ENCODE measurements around the gene NIPA2.
"Not testable (repeated sequence)": the region's sequence is repeated elsewhere in the genome, so short reads cannot be mapped to it uniquely, and the experiment has no call there.

The NIPA2 gene

DNA sequence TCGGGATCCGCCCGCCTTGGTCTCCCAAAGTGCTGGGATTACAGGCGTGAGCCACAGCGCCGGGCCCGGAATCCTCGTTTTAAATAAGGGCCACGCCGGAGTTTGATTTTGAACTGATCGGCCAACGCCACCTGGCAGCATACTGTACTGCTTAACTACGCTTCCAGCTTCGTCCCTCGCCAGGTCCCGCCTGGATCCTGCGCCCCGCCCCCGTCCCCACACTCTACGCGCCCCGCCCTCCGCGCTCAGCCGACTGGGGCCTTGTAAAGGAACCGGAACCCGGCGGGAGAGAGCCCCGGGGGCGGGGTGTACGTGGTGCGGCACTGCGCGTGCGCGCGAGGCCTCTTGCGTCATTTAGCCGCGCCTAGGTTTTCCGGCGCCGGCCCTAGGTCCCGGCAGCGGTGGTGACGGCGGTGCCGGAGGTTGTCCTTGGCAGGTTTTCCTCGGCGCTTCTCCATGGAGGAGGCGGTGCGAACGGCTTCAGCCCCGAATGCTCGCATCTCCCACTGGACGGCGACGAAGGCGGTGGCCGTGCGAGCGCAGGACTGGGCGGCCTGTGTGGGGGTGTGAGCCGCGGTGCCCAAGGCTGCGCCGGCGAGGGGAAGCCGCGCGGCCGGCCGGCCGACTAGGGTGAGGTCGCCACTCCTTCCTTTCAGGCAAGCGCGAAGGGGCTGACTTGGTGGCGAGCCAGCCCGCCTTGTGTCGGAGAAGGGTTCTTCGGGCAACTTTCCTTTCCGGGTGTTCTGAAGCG lies at the start of gene NIPA2:
Gene NIPA2 (plus strand): TSS at position 375 of the 751 bp plus-strand sequence. CDS start 13,066 bp downstream, outside the sequence.
- peak; percentile 97 for DNase-seq

DNA sequence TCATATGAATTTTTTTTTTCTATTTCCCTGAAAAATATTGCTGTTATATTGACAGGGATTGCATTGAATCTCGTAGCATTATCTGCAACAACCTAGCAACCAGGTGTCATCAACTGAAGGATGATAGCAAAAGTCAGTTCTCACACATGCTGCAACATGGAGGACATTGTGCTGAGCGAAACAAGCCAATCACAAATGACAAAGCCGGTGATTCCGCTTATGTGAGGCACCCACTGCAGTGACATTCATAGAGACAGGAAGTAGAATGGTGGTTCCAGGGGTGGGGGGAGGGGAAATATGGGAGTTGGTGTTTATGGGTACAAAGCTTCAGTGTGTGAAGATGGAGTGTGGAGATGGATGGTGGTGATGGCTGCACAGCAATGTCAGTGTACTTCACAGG lies 44.4 kb upstream of the NIPA2 start:
- DNase-seq = no peak

DNA sequence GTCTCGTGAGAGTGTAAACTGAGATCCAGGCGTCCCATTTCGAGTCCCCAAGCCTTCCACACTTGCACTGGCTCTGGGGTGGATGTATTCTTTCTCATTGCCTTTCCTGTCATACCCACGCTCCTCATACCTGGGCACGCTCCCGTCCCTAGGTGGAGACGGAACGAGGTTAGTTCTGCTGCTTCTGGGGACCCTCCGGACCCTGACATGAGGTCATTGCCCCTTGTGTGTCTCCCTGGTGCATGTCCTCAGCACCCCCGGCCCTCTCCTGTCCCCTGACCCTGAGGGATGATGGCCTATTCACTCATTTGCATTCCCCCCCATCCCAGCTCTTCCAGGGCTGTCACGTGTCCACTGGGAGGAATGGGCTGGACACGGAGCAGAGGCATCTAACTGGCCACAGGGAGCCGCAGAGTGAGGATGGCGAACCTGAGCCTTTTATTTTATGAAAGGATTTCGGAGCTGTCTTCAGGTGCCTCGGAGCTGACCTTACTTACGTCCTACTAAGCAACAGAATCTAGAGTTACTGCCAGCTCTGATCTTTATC lies 43.8 kb upstream of the NIPA2 start:
- DNase-seq = no peak

DNA sequence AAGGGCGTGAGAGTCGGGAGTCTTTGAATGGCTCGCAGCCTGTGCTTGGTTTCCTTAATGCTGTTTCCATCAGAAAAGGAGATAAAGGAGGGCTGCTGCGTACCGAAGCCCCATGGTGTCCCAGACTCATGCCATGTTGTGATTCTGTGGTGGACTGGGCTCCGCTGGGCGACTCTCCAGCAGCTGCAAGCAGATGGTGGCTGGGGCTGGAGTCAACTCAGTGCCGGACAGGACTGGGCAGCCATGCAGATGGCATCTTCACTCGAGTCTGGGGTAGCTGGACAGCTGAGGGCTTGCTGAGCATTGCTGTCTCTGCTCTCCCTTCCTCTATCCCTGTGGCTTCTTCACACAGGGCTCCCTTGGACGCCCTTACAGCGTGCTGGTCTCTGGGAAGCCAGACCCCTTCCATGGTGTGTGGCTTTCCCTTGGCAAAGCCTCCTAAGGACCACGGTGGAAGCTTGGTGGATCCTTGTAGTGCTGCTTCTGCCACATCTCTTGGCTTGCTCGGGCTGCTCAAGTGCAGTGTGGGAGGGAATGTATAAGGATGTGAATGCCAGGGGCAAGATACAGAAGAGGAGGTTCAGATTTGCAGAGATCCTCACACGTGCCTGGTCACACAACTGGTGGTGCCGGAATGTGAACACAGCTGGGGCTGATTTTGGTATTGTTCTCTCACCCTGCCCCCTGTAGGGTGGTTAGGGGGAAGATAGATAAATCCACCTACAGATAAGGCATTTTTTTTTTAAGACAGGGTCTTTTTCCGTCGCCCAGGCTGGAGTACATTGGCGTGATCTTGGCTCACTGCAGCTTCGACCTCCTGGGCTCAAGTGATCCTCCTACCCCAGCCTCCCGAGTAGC lies 43.0 kb upstream of the NIPA2 start:
- no peak for DNase-seq

DNA sequence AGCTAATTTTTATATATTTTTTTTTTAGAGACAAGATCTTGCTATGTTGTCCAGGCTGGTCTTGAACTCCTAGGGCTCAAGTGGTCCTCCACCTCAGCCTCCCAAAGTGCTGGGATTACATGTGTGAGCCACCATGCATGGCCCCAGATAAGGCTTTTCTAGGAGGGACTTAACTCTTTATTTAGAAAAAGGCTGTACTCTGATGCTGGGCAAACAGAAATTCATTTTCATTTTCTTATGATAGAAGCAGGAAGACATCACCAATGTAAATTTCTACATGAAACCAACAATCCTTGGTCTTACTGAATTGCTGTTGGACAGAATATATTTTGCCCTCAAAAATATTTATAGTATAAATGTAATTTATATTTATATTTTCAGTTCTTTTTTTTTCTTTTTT lies 42.4 kb upstream of the NIPA2 start:
- no peak for DNase-seq

DNA sequence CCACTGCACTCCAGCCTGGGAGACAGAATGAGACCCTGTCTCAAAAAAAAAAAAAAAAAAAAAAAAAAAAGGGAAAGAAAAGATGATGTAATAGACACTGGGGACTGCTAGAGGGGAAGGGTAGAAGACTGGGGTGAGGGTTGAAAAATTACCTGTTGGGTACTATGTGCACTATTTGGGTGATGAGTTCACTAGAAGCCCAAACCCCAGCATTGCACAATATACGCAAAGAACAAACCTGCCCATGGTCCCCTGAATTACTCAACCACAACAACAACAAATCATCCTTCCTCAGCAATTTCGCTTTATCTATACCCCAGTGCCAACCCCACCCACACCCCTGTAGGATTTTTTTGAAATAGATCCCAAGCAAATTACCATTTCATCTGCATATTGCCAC lies 38.6 kb upstream of the NIPA2 start:
- no peak for DNase-seq

DNA sequence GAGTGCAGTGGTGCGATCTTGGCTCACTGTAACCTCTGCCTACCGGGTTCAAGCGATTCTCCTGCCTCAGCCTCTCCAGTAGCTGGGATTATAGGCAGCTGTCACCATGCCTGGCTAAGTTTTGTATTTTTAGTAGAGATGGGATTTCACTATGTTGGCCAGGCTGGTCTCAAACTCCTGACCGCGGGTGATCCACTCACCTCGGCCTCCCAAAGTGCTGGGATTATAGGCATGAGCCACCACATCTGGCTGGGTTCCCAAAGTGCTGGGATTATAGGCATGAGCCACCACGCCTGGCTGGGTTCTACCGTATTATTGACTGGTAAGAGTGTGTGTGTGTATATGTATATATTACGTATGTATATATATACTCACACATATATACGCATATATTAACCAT lies 35.5 kb upstream of the NIPA2 start:
- DNase-seq = not testable (repeated sequence)

DNA sequence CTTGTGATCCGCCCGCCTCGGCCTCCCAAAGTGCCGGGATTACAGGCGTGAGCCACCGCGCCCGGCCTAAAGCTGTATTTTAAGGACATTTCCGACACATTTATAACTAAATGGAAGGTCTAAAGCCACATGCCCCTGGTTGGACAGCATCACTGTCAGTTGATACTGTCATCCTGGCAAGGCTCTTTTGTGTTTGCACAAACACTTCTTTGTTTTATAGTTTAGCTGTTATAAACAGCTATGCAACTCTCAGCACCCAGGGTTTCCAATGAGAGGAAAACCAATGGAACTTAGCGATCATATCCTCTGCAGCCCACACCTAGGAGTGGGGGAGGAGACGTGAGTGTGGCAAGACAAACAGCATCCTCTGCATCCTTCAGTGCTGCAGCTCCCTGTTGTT lies 32.3 kb upstream of the NIPA2 start:
- DNase-seq = no peak

DNA sequence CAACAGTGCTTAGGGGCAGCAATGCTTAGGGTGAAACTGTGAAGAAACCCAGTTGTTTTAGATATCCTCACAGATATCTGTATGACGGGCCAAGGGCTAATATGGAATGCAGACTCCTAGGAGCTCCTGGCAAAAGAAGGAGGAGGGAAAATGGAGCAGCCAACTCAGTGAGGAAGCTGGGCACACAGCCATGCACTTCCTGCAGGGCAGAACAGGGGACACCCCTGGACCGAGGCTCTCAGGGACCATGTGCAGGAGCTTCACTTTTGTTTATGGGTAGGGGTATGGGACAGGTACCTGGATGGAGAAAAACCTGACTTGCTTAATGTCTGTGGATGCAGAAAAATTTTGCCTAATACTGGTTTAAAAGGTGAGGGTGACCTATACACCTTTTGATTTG lies 31.8 kb upstream of the NIPA2 start:
- DNase-seq = no peak

DNA sequence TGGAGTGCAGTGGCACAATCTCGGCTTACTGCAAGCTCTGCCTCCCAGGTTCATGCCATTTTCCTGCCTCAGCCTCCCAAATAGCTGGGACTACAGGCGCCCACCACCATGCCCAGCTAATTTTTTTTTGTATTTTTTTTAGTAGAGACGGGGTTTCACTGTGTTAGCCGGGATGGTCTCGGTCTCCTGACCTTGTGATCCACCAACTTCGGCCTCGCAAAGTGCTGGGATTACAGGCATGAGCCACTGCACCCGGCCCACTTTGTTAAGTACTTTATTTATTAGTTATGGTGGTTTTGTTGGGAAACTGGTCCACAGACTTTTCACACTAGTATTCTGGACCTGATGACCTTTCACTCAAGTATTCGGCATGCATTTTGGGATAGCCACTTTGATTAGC lies 30.6 kb upstream of the NIPA2 start:
- not testable (repeated sequence) for DNase-seq

DNA sequence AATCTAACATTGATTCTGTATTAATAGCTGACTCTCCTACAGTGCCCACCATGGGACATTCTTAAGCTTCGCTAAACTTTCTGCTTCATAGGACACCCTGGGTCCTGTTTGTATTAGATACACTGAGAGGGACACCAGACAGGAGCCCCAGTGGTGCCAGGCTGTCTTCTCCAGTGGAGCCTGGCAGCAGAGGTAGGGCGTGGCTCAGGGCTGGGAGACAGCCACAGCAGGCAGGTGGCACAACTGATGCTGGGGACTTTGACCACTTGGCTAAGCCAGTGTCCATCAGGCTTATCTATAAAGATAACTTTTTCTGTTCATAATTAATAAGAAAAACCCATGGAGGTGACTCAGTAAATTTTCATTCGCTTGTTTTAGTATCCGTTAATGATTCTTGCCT lies 30.2 kb upstream of the NIPA2 start:
- no peak for DNase-seq

DNA sequence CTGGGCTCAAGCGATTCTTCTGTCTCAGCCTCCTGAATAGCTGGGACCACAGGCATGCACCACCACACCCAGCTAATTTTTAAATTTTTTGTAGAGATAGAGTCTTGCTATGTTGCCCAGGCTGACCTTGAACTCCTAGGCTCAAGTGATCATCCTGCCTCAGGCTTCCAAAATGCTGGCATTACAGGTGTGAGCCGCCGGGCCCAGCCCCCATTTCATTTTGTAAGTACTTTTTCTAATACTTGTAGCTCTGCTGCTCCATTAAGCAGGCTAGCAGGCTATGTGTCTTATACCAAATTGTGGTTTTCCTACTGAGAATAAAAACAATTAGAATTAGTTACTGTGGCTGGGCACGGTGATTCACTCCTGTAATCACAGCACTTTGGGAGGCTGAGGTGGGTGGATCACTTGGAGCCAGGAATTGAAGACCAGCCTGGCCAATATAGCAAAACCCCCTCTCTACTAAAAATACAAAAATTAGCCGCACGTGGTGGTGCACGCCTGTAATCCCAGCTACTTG lies 29.6 kb upstream of the NIPA2 start:
- no peak for DNase-seq

DNA sequence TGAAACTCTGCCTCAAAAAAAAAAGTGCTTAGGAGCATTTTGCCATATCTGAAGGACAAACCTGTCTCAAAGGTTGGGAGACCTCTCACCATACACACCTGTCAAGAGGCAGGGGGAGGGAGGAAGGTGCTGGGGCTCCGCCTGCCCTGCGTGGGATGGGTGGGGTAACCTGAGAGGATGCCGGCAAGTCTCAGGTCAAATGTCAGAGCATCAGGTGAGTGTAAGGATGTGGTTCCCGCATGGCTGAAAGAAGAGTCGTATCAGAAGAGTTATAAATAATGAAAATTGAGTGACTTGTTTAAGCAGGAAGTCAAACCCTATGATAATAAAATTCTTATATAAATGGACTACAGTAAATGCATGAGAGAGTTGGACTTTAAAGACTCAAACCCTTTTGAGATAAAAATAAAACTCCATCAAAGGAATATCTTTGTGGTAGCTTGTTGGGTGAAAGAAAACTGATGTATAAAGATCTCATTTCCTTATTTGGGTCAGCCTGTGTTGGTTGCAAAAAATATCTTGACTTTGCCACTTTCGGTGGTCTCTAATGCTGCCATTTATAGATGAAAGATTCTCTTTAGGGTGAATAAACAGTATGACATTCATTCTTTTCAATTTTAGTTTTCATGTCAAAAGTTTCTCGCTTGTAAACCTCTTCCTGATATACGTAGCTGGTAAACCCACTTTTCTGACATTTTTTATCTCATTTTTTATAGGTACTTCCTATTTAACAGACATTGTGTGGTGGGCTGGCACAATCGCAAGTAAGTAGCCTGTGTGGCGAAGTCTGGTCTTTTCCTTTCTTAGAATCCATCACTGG lies 28.2 kb upstream of the NIPA2 start:
- DNase-seq = no peak

DNA sequence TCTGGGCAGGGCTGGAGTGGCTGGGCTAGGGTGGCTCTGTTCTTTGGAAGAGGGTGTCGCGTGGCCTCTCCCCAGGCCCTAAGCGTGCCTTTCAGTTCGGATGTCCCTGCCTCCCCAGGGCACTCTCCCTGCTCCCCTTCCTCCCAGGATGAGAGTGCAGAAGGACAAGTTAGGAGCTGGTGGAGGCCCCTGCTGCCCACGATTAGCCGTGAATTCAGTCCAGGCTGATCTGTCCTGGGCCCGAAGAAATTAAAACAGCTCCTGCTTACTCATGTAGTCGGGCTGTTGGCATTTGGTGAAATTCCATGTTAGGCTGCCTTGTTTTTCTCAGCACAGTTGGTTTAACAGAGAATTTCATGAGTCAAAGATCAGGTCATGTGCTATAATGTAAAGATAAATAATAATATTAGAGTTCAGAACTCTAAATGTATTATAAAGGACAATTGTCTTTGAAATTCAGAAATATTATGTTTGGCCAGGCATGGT lies 27.6 kb upstream of the NIPA2 start:
- no peak for DNase-seq

DNA sequence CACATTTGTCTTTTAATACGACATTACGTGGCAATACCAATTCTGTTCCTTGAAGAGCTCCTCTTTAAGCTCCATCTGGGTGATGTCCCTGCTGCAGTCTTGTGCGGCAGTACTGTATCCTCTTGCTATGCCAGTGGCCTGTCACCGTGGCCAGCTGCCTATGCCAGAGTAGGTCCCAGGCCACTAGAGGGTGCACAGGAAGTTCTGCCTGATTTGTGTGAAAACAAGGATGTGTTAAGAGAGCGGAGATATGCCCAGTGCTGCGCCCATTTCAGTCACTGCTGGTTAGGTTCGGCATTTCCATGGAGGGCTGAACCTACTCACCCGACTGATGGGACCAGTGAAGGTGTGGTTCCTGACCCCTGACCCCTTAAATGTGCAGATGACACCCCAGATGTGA lies 26.8 kb upstream of the NIPA2 start:
- no peak for DNase-seq

DNA sequence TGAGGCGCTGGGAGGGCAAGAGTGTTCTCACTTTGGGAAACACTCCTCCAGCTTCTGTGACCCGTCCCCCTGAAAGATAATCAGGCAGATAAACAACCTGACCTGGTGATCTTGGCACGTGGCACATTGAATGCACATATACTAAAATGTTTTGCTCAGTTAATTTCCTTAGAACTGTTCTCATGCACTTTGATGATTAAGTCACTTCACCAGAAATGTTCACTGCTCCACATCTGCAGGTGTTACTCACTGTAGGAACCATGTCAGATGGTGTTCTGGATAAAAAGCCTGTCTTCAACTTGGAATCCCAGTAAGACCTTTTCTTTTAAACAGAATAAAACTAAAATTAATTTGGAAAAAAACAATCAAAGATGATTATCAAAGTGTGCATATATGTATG lies 24.6 kb upstream of the NIPA2 start:
- DNase-seq = no peak

DNA sequence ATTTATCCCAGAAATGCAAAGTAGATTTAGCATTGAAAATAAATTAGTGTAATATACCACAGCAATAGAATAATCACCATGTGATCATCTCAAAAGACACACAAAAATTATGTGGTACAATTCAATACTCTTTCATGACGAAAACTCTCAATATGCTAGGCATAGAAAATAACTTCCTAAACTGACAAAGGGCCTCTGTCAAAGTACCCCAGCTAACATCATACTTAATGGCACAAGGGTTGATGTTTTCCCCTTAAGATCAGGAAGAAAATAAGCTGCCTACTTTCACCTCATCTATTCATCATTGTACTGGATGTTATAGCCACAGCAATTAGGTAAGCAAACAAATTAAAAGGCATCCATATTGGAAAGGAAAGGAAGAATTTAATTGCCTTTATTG lies 22.7 kb upstream of the NIPA2 start:
- DNase-seq = no peak

DNA sequence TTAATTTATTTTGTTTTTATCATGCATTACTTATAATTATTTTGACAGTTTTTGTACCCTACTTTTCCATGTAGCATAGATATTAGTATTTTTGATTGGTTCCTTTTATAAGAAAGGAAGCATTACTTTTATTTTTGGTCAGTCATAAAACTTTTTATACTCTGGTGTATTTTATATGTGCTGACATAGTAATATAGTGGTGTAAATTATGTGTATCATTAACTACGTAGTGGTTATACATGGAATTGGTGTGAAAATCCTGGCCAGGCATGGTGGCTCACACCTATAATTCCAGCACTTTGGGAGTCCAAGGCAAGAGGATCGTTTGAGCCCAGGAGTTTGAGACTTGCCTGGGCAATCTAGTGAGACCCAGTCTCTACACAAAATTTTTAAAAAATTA lies 18.8 kb upstream of the NIPA2 start:
- no peak for DNase-seq

DNA sequence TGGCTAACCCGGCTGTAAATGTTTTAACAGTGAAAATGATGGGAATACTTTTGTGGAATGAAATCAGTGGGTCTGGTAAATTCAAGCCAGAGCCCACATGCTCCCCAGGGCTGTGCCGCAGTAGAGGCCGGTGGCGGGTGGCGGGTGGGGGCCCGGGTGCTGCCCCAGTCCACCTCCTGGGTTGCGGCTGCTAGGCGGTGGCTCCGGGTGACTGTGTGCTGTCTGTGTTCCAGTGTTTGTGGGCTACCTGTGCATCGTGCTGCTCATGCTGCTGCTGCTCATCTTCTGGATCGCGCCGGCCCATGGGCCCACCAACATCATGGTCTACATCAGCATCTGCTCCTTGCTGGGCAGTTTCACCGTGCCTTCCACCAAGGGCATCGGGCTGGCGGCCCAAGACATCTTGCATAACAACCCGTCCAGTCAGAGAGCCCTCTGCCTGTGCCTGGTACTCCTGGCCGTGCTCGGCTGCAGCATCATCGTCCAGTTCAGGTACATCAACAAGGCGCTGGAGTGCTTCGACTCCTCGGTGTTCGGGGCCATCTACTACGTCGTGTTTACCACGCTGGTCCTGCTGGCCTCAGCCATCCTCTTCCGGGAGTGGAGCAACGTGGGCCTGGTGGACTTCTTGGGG lies 14.9 kb upstream of the NIPA2 start:
- no peak for DNase-seq

DNA sequence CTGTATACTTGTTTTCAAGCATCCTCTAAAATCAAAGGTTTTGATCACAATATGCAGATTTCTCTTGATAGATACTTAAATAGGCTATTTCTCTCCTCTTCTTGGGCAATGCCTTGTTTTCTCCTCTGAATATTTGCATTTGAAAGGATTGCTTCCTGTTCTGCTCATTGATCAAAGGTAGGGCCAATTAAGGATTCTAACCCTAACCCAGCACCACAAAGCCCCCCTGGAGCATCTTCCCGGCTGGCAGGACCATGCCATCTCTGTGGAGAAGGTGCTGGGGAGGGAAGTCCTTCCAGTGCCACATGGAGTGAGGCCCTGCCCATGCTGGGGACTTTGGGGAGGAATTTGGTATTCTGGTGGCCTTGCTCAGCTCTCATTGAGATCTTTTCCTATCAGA lies 11.3 kb upstream of the NIPA2 start:
- no peak for DNase-seq

DNA sequence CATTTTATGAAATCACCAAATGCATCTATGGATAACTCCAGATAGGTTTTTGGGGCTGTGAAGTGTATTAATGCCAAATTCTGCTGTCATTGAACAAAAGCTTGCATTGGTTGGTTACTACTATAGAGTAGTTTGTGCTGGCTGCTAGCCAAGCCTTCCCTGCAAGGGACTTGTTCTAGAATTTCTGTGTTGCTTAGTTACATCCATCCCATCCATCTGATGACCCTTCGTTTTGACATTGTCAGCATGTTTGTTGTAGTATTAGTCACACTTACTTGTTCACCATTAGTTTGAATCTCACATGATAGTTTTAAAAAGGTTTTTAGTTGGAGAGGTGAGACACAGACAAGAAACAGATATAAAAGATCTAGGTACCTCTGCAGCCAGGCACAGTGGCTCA lies 7.0 kb upstream of the NIPA2 start:
- no peak for DNase-seq

DNA sequence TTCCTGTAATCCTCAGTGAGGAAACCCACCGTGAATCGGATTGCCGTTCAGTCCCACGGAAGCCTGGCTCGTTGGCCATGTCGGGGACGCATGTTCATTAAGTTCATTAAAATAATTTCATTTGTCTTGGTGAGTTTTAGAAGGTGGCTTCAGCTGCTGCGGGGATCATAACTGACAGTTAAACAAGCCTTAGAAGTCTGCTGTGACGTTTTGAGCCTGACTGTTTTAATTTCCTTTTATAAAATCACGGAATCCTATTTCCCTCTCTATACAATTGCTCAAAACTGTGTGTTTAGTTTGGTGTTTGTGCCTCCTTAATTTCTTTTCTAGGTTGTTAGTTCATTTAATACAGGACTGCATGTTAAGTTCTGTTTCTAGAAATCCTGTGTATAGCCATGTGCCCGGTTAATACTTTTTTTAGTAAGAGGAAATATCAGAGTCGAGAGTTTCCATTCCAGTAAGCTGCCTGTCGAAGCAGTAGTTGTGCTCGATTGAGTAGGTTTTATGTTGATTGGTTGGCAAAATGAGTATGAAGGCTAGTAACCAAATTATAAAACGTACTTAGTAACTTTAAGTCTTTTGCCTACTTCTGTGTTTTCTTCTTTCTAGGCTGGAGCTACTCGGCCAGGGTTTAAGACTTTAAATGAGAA lies 705 bp downstream of the NIPA2 start:
- no peak for DNase-seq
